ENCODE data around the gene ALDH3A1. TPM values are rescaled to one million over a fixed set of nuclear protein-coding genes. Genes with fewer than 3 reads are reported as not detected.

ALDH3A1 gene
- total RNA-seq, 4 donors from 2014 or later, result 0.17 to 1.9 (median 0.42) TPM; not detected in 1

DNA sequence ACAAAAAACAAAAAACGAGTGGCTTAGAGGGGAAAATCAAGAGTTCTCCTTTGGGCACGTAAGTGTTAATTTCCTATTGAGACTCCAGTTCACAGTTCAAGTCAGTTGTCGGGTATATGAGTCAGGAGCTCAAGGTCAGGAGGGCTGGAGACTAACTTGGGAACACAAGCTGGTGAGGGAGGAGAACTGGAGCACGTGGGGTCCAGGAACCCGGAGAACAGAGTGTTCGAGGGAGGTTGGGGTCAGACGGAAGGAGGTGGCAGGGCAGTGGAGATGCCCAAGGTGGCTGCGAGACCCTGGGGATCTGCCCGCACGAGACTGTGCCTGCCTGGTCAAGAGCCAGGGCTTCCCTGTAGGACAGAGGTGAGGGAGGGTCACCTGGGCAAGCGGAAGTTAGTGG lies 12.0 kb downstream of the ALDH3A1 start:
- Histone ChIP-seq H3K36me3 (no peaks in the 10 kb centered on the region), H3K9me3 (no peaks in the 10 kb centered on the region), H3K4me1 (peaks cover 0 to 3% (median 0%) of the 10 kb centered on the region in 4 donors), H3K27me3 (no peaks in the 10 kb centered on the region), H3K4me3 (no peak overlapping the region), H3K27ac (replicated peaks in 1 of 4) (no peak overlapping the region)
- DNase-seq (ENCODE audit: extremely low spot score), result no peak
- intact Hi-C loops (cut with DNase I), result no loop called here
- WGBS, result 68% methylated on average over 11 of the region's 11 CpGs
- no peak for TF ChIP-seq POLR2A (IDR thresholded peaks at IDR 0.05; ENCODE audit: low read depth)
- no peak for TF ChIP-seq EP300 (IDR thresholded peaks at IDR 0.05)
- TF ChIP-seq POLR2AphosphoS5 (IDR thresholded peaks at IDR 0.05), result no peak
- no peak for TF ChIP-seq CTCF (IDR thresholded peaks at IDR 0.05)

DNA sequence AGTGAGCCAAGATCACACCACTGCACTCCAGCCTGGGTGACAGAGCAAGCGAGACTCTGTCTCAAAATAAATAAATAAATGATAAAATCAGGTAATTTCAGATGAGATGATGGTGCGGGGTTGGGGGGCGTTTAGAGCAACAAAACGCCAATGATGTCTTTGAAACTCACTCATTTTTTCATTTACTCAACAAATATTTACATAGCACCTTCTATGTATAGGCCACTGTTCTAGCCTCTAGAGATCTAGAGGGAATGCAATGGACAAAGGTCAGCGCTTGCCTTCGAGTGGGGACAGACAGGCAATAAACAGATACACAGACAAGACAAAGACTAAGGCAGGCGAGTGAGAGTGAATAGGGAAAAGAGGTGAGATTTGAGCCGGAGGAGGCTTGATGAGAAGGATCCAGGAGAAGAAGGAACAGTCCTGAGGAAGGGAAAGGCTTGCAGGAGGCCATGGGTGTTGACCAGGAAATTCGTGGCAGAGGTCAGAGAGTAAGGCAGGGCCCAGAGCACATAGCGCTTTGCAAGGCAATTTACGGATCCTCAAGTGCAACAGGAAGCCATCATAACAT lies 14.1 kb downstream of the ALDH3A1 start:
- 77% methylated on average over 11 of the region's 11 CpGs for WGBS
- Histone ChIP-seq H3K36me3 (no peaks in the 10 kb centered on the region), H3K27ac (replicated peaks in 1 of 4) (no peak overlapping the region), H3K27me3 (no peaks in the 10 kb centered on the region), H3K4me1 (peaks cover 5 to 10% (median 8%) of the 10 kb centered on the region in 4 donors), H3K4me3 (no peak overlapping the region), H3K9me3 (no peaks in the 10 kb centered on the region)
- no peak for DNase-seq (ENCODE audit: extremely low spot score)
- intact Hi-C loops (cut with DNase I), result no loop called here
- TF ChIP-seq CTCF (IDR thresholded peaks at IDR 0.05), result no peak
- no peak for TF ChIP-seq POLR2AphosphoS5 (IDR thresholded peaks at IDR 0.05)

GRCh38 chr17:19731626-19732025 lies 16.5 kb downstream of the ALDH3A1 start:
- Histone ChIP-seq H3K4me3 (no peak overlapping the region), H3K36me3 (no peaks in the 10 kb centered on the region), H3K4me1 (peaks cover 27 to 34% (median 32%) of the 10 kb centered on the region in 4 donors), H3K9me3 (no peaks in the 10 kb centered on the region), H3K27ac (replicated peaks in 1 of 4) (no peak overlapping the region), H3K27me3 (no peaks in the 10 kb centered on the region)
- no peak for DNase-seq (ENCODE audit: extremely low spot score)
- TF ChIP-seq POLR2A (IDR thresholded peaks at IDR 0.05; ENCODE audit: low read depth), result no peak
- no peak for TF ChIP-seq EP300 (IDR thresholded peaks at IDR 0.05)
- intact Hi-C loops (cut with DNase I), result no loop called here
- WGBS, result 94% methylated on average over 11 of the region's 11 CpGs

DNA sequence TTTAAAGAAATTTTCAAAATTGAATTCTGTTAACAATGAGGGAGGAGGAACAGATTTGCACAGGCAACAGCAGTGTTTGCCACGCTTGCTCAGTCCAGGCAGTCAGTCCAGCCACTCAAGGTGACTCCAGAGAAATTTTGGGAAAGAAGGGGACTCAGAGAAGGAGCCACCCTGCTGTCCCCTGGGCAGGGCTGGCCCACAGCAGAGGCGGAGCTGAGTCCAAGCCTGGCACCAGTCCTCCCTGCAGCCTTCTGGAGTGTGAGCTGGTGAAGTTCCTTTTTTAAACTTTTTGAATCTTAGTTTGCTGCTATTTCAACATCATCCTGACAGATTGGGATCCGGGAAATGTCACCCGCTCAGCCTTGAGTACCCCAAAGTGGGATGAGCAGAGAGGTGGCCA lies 17.3 kb downstream of the ALDH3A1 start:
- 81% methylated on average over 4 of the region's 4 CpGs for WGBS
- no peak for TF ChIP-seq CTCF (IDR thresholded peaks at IDR 0.05)
- TF ChIP-seq POLR2AphosphoS5 (IDR thresholded peaks at IDR 0.05), result no peak
- TF ChIP-seq POLR2A (IDR thresholded peaks at IDR 0.05; ENCODE audit: low read depth), result no peak
- no peak for TF ChIP-seq EP300 (IDR thresholded peaks at IDR 0.05)
- no peaks in the 10 kb centered on the region for H3K9me3 ChIP-seq
- H3K4me3 ChIP-seq, result no peak overlapping the region
- intact Hi-C loops (cut with DNase I), result no loop called here
- no peaks in the 10 kb centered on the region for H3K27me3 ChIP-seq
- H3K27ac ChIP-seq (replicated peaks in 1 of 4), result peak overlapping the region in 2 of 4 donors; percentile 1 to 38
- H3K36me3 ChIP-seq, result no peaks in the 10 kb centered on the region
- H3K4me1 ChIP-seq, result peaks cover 27 to 41% (median 39%) of the 10 kb centered on the region in 4 donors
- DNase-seq (ENCODE audit: extremely low spot score), result no peak

DNA sequence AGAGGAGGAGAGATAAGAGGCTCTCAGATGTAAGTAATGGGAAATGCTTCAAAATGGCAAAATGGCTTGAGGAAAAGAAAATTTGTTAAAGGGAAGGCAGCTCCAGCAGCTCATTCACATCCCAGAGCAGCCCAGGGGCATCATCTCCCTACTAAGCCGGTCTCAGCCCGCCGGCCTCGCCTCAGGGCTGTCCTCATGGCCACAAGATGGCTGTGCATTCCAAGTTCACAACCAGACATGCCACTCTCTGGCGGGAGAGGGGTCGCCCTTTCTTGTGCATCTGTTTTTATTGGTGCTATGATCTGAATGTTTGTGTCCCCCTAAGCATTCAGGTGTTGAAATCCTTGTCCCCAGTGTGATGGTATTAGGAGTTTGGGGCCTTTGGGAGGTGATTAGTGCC lies 18.2 kb downstream of the ALDH3A1 start:
- Histone ChIP-seq H3K4me3 (no peak overlapping the region), H3K4me1 (peaks cover 27 to 44% (median 42%) of the 10 kb centered on the region in 4 donors), H3K27ac (replicated peaks in 1 of 4) (peak overlapping the region in 1 of 4 donors; percentile 20), H3K9me3 (no peaks in the 10 kb centered on the region), H3K36me3 (no peaks in the 10 kb centered on the region), H3K27me3 (no peaks in the 10 kb centered on the region)
- no peak for TF ChIP-seq EP300 (IDR thresholded peaks at IDR 0.05)
- TF ChIP-seq CTCF (IDR thresholded peaks at IDR 0.05), result no peak
- intact Hi-C loops (cut with DNase I), result loop anchor here (5.0 kb wide), 1 partner anchor 83 kb away; the partner anchor contains the start of gene ALDH3A2
- WGBS, result 91% methylated on average over 6 of the region's 6 CpGs
- DNase-seq (ENCODE audit: extremely low spot score), result no peak

Measured in esophagus muscularis mucosa (tissue), 4 donors.